Trophoblast cell (in vitro differentiated cells and primary cell): ENCODE results near the gene IGFBP5.
A peak's percentile ranks its signal among the peaks of the same experiment; 100 is the strongest.

Experiments
- DNase-seq, 2 donors: peaks; one replicate each; pipeline ENCODE4 v3.0.0-alpha.2; 2016
- H2AFZ ChIP-seq: 2 replicates; pipeline ENCODE4 v1.6.1; 2013; ENCODE audit warnings: low read length, moderate library complexity, mild to moderate bottlenecking; ENCODE audit not compliant: insufficient read depth, poor library complexity
- H2AK5ac ChIP-seq: 2 replicates; pipeline ENCODE4 v1.6.1; 2013; ENCODE audit warnings: mild to moderate bottlenecking, low read length
- H2BK120ac ChIP-seq: 2 replicates; pipeline ENCODE4 v1.6.1; 2013; ENCODE audit warnings: low read length, mild to moderate bottlenecking, moderate library complexity; ENCODE audit not compliant: insufficient read depth, poor library complexity
- H2BK12ac ChIP-seq: 2 replicates; pipeline ENCODE4 v1.6.1; 2013; ENCODE audit warnings: mild to moderate bottlenecking, low read length, moderate library complexity
- H2BK5ac ChIP-seq: 2 replicates; pipeline ENCODE4 v1.6.1; 2013; ENCODE audit warnings: low read length, low read depth, moderate library complexity, mild to moderate bottlenecking; ENCODE audit not compliant: poor library complexity
- H3K14ac ChIP-seq: 2 replicates; pipeline ENCODE4 v1.6.1; 2013; ENCODE audit warnings: mild to moderate bottlenecking, low read length
- H3K18ac ChIP-seq: 2 replicates; pipeline ENCODE4 v1.6.1; 2013; ENCODE audit warnings: mild to moderate bottlenecking, low read length
- H3K23ac ChIP-seq: 2 replicates; pipeline ENCODE4 v1.6.1; 2013; ENCODE audit warnings: low read length
- H3K27ac ChIP-seq: 2 replicates; pipeline ENCODE4 v1.5.1; 2013; ENCODE audit warnings: low read depth, mild to moderate bottlenecking, inconsistent platforms, low read length, moderate library complexity
- H3K27me3 ChIP-seq: 2 replicates; pipeline ENCODE4 v1.6.1; 2013; ENCODE audit warnings: inconsistent platforms, mild to moderate bottlenecking, low read length, moderate library complexity; ENCODE audit not compliant: insufficient read depth
- H3K36me3 ChIP-seq, 2 experiments: 1 replicate in 1 of 2; 2 replicates in 1 of 2; pipeline ENCODE4 v1.6.1; 2013; ENCODE audit warnings: low read length in 2 of 2, mild to moderate bottlenecking in 2 of 2, moderate library complexity in 1 of 2; ENCODE audit not compliant: insufficient read depth in 2 of 2, control insufficient read depth in 1 of 2
- H3K4ac ChIP-seq: 2 replicates; pipeline ENCODE4 v1.6.1; 2013; ENCODE audit warnings: low read depth, mild to moderate bottlenecking, low read length, moderate library complexity
- H3K4me1 ChIP-seq, 2 experiments: 1 replicate in 1 of 2; 2 replicates in 1 of 2; pipeline ENCODE4 v1.6.1; 2013; ENCODE audit warnings: low read length in 2 of 2, mild to moderate bottlenecking in 2 of 2, moderate library complexity in 1 of 2; ENCODE audit not compliant: insufficient read depth in 2 of 2, control insufficient read depth in 1 of 2
- H3K4me2 ChIP-seq: 2 replicates; pipeline ENCODE4 v1.6.1; 2013; ENCODE audit warnings: inconsistent platforms, mild to moderate bottlenecking, low read length, moderate library complexity
- H3K4me3 ChIP-seq: 2 replicates; pipeline ENCODE4 v1.5.1; 2013; ENCODE audit warnings: mild to moderate bottlenecking, low read depth, low read length, inconsistent platforms
- H3K79me1 ChIP-seq: one replicate; pipeline ENCODE4 v1.6.1; 2013; ENCODE audit warnings: low read length
- H3K79me2 ChIP-seq: 2 replicates; pipeline ENCODE4 v1.6.1; 2013; ENCODE audit warnings: low read length, mild to moderate bottlenecking; ENCODE audit not compliant: control insufficient read depth, insufficient read depth, poor library complexity
- H3K9ac ChIP-seq: 2 replicates; pipeline ENCODE4 v1.6.1; 2013; ENCODE audit warnings: mild to moderate bottlenecking, low read length
- H3K9me3 ChIP-seq: 2 replicates; pipeline ENCODE4 v1.6.1; 2013; ENCODE audit warnings: low read depth, mild to moderate bottlenecking, control low read depth, inconsistent platforms, low read length; ENCODE audit not compliant: insufficient read depth
- H4K12ac ChIP-seq: 2 replicates; pipeline ENCODE4 v1.6.1; 2013; ENCODE audit warnings: low read depth, mild to moderate bottlenecking, low read length, moderate library complexity
- H4K8ac ChIP-seq: 2 replicates; pipeline ENCODE4 v1.6.1; 2013; ENCODE audit warnings: low read depth, mild to moderate bottlenecking, low read length, moderate library complexity
- H4K91ac ChIP-seq: one replicate; pipeline ENCODE4 v1.6.1; 2013; ENCODE audit warnings: low read depth, mild to moderate bottlenecking, low read length, moderate library complexity
- WGBS: extraction: QIAGEN DNeasy Blood & Tissue Kit; methylation state at CpG from one replicate; pipeline ENCODE4 v1.1.7; 2013; ENCODE audit warnings: missing lambda C conversion rate; ENCODE audit not compliant: insufficient read length, insufficient coverage; ENCODE audit errors: extremely low coverage; 5-methylcytosine and 5-hydroxymethylcytosine counted together

IGFBP5 gene

GRCh38 chr2:216696751-216697560, 1.6 kb upstream of the IGFBP5 start:
- Histone ChIP-seq H2BK120ac (no peak overlapping the region), H3K79me1 (peaks cover 17% of the 10 kb centered on the region), H3K23ac (no peak overlapping the region), H3K27ac (peak overlapping the region; percentile 24), H3K36me3 (peaks cover 0 to 2% of the 10 kb centered on the region in 2 experiments), H3K9me3 (no peaks in the 10 kb centered on the region), H2AK5ac (no peak overlapping the region), H4K8ac (no peak overlapping the region), H2AFZ (no peak overlapping the region), H3K4me1 (peaks cover 14 to 29% of the 10 kb centered on the region in 2 experiments), H3K18ac (no peak overlapping the region), H3K4ac (no peak overlapping the region), H4K12ac (no peak overlapping the region), H3K4me2 (no peak overlapping the region), H3K9ac (no peak overlapping the region), H3K79me2 (peaks cover 8% of the 10 kb centered on the region), H3K4me3 (no peak overlapping the region), H2BK12ac (peak overlapping the region; percentile 59), H3K27me3 (peaks cover 7% of the 10 kb centered on the region), H4K91ac (peak overlapping the region; percentile 25), H3K14ac (no peak overlapping the region), H2BK5ac (peak overlapping the region; percentile 16)
- whole genome bisulfite sequencing: no CpG with 5 or more reads among the region's 7 CpGs
- peak in 1 of 2 donors; percentile 33 for DNase-seq

- H4K91ac ChIP-seq: peak overlapping the region; percentile 25
- peak overlapping the region; percentile 16 for H2BK5ac ChIP-seq
- H3K4ac ChIP-seq: no peak overlapping the region
- no peak overlapping the region for H3K4me3 ChIP-seq
- peak overlapping the region; percentile 21 for H2BK120ac ChIP-seq
- no peak overlapping the region for H4K8ac ChIP-seq
- no peak overlapping the region for H3K4me2 ChIP-seq
- H2AFZ ChIP-seq: no peak overlapping the region
- no peak overlapping the region for H4K12ac ChIP-seq
- no CpG with 5 or more reads among the region's 1 CpG for WGBS
- H3K27me3 ChIP-seq: peaks cover 7% of the 10 kb centered on the region
- H3K18ac ChIP-seq: peak overlapping the region; percentile 16
- no peak for DNase-seq
- H3K14ac ChIP-seq: no peak overlapping the region
- peaks cover 15 to 33% of the 10 kb centered on the region in 2 experiments for H3K4me1 ChIP-seq
- peaks cover 8% of the 10 kb centered on the region for H3K79me2 ChIP-seq
- H3K23ac ChIP-seq: no peak overlapping the region
- no peak overlapping the region for H3K9ac ChIP-seq
- H2BK12ac ChIP-seq: peak overlapping the region; percentile 68
- no peaks in the 10 kb centered on the region for H3K9me3 ChIP-seq
- H3K36me3 ChIP-seq: peaks cover 0 to 4% of the 10 kb centered on the region in 2 experiments
- H3K27ac ChIP-seq: peak overlapping the region; percentile 24
- H2AK5ac ChIP-seq: peak overlapping the region; percentile 59
- H3K79me1 ChIP-seq: peaks cover 17% of the 10 kb centered on the region
Observed at GRCh38 chr2:216696321-216696720, 972 bp upstream of the IGFBP5 start.

- Histone ChIP-seq H2BK5ac (no peak overlapping the region), H2AFZ (no peak overlapping the region), H4K8ac (peak overlapping the region; percentile 61), H2AK5ac (no peak overlapping the region), H3K9ac (peak overlapping the region; percentile 82), H3K9me3 (no peaks in the 10 kb centered on the region), H3K23ac (no peak overlapping the region), H3K14ac (no peak overlapping the region), H3K18ac (no peak overlapping the region), H2BK120ac (no peak overlapping the region), H3K4me3 (peak overlapping the region; percentile 82), H4K12ac (no peak overlapping the region), H3K79me2 (peaks cover 8% of the 10 kb centered on the region), H3K36me3 (peaks cover 0 to 6% of the 10 kb centered on the region in 2 experiments), H3K4ac (no peak overlapping the region), H3K27ac (no peak overlapping the region), H3K4me1 (peaks cover 24 to 39% of the 10 kb centered on the region in 2 experiments), H3K79me1 (peaks cover 17% of the 10 kb centered on the region), H4K91ac (peak overlapping the region; percentile 92), H3K27me3 (peaks cover 7% of the 10 kb centered on the region), H2BK12ac (no peak overlapping the region), H3K4me2 (peak overlapping the region; percentile 91)
- WGBS: no CpG with 5 or more reads among the region's 10 CpGs
- DNase-seq: no peak
Observed at GRCh38 chr2:216694826-216695217, 527 bp downstream of the IGFBP5 start.

- Histone ChIP-seq H2BK5ac (peak overlapping the region; percentile 22), H3K79me2 (peaks cover 8% of the 10 kb centered on the region), H2BK120ac (peak overlapping the region; percentile 83), H4K12ac (peak overlapping the region; percentile 67), H3K18ac (peak overlapping the region; percentile 80), H3K23ac (no peak overlapping the region), H2AK5ac (peak overlapping the region; percentile 11), H3K14ac (peak overlapping the region; percentile 78), H3K4me3 (peak overlapping the region; percentile 82), H2BK12ac (peak overlapping the region; percentile 62), H4K91ac (peak overlapping the region; percentile 92), H4K8ac (peak overlapping the region; percentile 90), H3K4me2 (peak overlapping the region; percentile 91), H3K4ac (peak overlapping the region; percentile 82), H3K36me3 (peaks cover 5 to 9% of the 10 kb centered on the region in 2 experiments), H3K9ac (peak overlapping the region; percentile 82), H3K4me1 (peaks cover 24 to 42% of the 10 kb centered on the region in 2 experiments), H3K9me3 (no peaks in the 10 kb centered on the region), H3K27me3 (peaks cover 7% of the 10 kb centered on the region), H3K27ac (peak overlapping the region; percentile 72), H3K79me1 (peaks cover 17% of the 10 kb centered on the region), H2AFZ (peak overlapping the region; percentile 88)
- no CpG with 5 or more reads among the region's 59 CpGs for WGBS
- no peak for DNase-seq
Observed at GRCh38 chr2:216694082-216694825, 1.1 kb downstream of the IGFBP5 start.
